IPS-15b (cell line): Measurements from ENCODE around the gene TMEM135.
"Not testable (repeated sequence)": the region's sequence is repeated elsewhere in the genome, so short reads cannot be mapped to it uniquely, and the experiment has no call there.

Experiments
- H3K27me3 ChIP-seq: one replicate; pipeline ENCODE4 v1.6.1; 2013; ENCODE audit warnings: low read length; ENCODE audit not compliant: control insufficient read depth, insufficient read depth
- H3K36me3 ChIP-seq: one replicate; pipeline ENCODE4 v1.6.1; 2013; ENCODE audit warnings: low read length; ENCODE audit not compliant: control insufficient read depth, insufficient read depth
- H3K4me1 ChIP-seq: one replicate; pipeline ENCODE4 v1.6.1; 2013; ENCODE audit warnings: mild to moderate bottlenecking, low read length; ENCODE audit not compliant: control insufficient read depth, insufficient read depth
- H3K4me3 ChIP-seq: one replicate; pipeline ENCODE4 v1.5.1; 2013; ENCODE audit warnings: low read depth, low read length
- H3K9ac ChIP-seq: one replicate; pipeline ENCODE4 v1.6.1; 2013; ENCODE audit warnings: low read depth, mild to moderate bottlenecking, low read length
- H3K9me3 ChIP-seq: one replicate; pipeline ENCODE4 v1.6.1; 2013; ENCODE audit warnings: mild to moderate bottlenecking, low read length; ENCODE audit not compliant: control insufficient read depth, insufficient read depth

The TMEM135 gene

DNA sequence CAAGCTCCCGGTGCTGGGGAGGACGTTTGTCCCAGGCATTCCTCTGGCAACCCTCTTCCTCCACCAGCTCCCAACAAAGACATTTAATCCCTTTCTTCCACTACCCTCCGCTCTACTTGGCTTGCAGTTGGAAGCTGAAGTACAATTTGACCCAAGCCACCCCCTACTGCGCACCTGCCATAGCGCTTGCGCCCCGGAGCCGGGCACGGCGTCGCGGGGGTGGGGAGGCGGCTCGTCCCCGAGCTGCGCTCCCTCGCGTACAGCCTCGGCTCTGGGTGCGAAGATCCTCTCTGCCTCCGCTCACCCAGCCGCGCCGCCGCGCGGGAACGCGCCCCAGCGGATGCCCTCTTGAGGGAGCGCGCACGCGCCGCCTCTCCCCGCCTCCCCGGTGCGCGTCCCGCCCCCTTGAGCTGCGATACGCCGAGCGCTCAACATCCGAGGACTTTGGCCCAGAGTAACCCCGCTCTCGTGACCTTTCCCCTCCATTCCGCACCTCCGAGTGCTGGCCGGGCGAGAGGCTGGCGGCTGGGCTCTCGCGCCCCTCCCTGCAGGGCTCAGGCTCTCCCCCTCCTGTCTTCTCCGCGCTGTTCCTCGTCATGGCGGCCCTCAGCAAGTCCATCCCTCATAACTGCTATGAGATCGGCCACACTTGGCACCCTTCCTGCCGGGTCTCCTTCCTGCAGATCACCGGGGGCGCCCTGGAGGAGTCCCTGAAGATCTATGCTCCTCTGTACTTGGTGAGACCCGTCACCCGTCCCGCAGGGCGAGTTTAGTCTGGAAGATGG lies at the start of gene TMEM135:
TMEM135 (plus strand) TSS at position 485 of the 785 bp plus-strand sequence; CDS start at position 597, 112 bp downstream.
- Histone ChIP-seq H3K9ac (peak within 1 kb of the TSS; percentile 86), H3K4me3 (peak within 1 kb of the TSS; percentile 90), H3K36me3 (no peaks in the 10 kb centered on the region), H3K4me1 (peaks cover 21% of the 10 kb centered on the region), H3K27me3 (no peaks in the 10 kb centered on the region), H3K9me3 (no peaks in the 10 kb centered on the region)

DNA sequence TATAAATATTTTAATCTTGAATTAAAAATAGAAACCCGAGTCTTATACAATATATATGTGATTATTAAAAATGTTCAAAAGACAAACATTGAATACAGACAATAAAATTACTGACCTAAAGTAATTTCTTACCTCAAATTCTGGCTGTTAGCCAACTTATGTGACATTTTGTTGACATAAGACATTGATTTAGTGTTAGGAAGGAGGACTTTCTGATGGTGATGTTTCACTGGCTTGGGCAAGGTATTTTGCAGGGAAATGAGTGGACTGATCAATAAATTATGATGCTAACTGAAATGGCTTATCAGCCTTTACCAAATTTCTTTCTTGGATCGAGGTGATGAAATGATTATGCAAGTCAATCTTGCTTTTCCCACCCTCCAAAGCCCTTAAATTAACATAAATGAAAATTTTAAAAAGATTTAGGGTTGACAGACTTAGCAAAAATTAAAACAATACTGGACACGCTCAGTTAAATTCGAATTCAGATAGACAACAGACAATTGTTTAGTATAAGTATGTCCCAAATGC lies 49.3 kb upstream of the TMEM135 start:
- no peaks in the 10 kb centered on the region for H3K9me3 ChIP-seq
- peaks cover 3% of the 10 kb centered on the region for H3K4me1 ChIP-seq
- no peaks in the 10 kb centered on the region for H3K27me3 ChIP-seq
- no peaks in the 10 kb centered on the region for H3K36me3 ChIP-seq
- H3K9ac ChIP-seq, result no peak overlapping the region
- no peak overlapping the region for H3K4me3 ChIP-seq

DNA sequence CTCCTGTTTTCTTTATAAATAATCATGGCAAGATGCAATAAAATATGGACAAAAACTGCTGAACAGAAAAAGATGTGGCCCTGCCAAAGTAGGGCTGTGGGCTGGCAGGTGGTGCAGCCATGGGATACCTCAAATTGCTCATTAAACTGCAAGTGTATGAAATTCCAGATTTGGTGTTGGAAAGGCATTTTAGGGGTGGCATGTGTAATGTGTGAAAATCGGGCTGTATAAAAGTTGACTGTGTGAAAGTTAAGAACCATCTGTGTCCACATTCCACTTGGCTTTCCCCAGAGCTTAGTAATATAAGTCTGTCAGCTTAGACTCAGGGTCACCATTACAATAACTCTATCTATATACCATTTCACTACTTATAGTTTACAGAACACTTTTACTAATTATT lies 47.7 kb upstream of the TMEM135 start:
- no peaks in the 10 kb centered on the region for H3K9me3 ChIP-seq
- H3K27me3 ChIP-seq, result no peaks in the 10 kb centered on the region
- H3K4me1 ChIP-seq, result peaks cover 3% of the 10 kb centered on the region
- no peak overlapping the region for H3K9ac ChIP-seq
- no peak overlapping the region for H3K4me3 ChIP-seq
- H3K36me3 ChIP-seq, result no peaks in the 10 kb centered on the region

DNA sequence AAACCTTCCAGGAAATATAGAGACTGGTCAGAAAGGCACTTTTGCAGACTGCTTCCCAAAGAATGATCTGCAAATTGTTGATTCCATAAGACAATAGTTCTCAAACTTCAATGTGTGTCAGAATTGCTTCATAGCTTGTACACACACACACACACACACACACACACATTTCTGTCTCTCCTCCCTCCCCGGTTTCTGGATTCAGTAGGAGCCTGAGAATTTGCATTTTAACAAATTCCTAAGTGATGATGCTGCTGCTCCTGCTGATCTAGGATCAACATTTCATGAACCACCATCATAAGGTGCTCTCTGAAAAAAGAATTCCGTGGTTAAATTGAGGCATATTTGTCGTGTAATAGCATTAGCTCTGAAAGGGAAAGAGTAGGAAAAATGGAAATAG lies 47.2 kb upstream of the TMEM135 start:
- H3K9me3 ChIP-seq, result no peaks in the 10 kb centered on the region
- H3K4me1 ChIP-seq, result peaks cover 3% of the 10 kb centered on the region
- H3K36me3 ChIP-seq, result no peaks in the 10 kb centered on the region
- H3K27me3 ChIP-seq, result no peaks in the 10 kb centered on the region
- H3K9ac ChIP-seq, result no peak overlapping the region
- H3K4me3 ChIP-seq, result no peak overlapping the region

DNA sequence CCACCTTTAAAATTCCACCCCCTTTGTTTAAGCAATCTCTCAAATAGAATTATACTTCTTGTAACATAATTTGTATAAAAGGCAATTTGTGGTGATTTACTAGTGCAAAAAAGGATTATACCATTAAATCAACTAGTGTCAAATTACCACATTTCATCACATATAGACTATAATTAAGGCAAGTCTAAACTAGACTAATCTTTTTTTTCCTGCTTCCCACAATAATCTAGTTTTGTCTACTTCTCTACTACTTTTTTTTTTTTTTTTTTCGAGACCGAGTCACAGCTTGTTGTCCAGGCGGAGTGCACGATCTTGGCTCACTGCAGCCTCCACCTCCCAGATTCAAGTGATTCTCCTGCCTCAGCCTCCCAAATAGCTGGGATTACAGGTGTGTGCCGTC lies 46.4 kb upstream of the TMEM135 start:
- Histone ChIP-seq H3K36me3 (no peaks in the 10 kb centered on the region), H3K27me3 (no peaks in the 10 kb centered on the region), H3K4me1 (peaks cover 3% of the 10 kb centered on the region), H3K9me3 (no peaks in the 10 kb centered on the region), H3K9ac (no peak overlapping the region), H3K4me3 (no peak overlapping the region)

- H3K27me3 ChIP-seq, H3K36me3 ChIP-seq, H3K4me1 ChIP-seq, H3K9ac ChIP-seq, H3K9me3 ChIP-seq, H3K4me3 ChIP-seq: not testable (repeated sequence)
These were observed 45.4 kb upstream of the TMEM135 start for GRCh38 chr11:86992340-86992739.

GRCh38 chr11:86993031-86993430 lies 44.7 kb upstream of the TMEM135 start:
- Histone ChIP-seq H3K4me1 (peaks cover 5% of the 10 kb centered on the region), H3K9me3 (no peaks in the 10 kb centered on the region), H3K27me3 (no peaks in the 10 kb centered on the region), H3K36me3 (no peaks in the 10 kb centered on the region), H3K9ac (no peak overlapping the region), H3K4me3 (no peak overlapping the region)

DNA sequence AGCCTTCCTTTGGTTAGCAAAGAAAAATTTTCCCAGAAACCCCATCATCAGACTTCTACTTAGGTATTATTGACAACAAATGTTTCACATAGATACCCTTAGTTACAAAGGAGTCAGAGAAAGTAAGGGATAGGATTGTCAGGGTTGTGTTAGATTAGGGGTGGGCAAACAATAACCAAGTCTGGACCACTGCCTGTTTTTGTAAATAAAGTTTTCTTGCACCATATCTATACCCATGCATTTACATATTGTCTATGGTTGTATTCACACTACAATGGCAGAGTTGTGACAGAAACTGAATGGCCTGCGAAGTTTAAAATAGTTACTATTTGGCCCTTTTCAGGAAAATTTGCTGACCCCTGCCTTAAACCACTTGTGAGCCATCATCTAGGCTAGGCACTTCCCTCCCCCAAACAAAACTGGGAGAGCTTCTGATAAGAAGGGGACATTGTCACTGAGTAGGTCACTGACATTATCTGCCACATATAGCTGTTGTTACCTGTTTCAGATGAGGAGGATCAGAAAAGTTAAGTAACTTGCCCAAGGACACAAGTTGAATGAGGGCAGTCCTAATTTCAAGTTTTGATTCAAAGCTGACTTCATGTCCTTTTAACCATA lies 40.7 kb upstream of the TMEM135 start:
- no peak overlapping the region for H3K9ac ChIP-seq
- H3K4me3 ChIP-seq, result no peak overlapping the region
- peaks cover 2% of the 10 kb centered on the region for H3K4me1 ChIP-seq
- H3K9me3 ChIP-seq, result no peaks in the 10 kb centered on the region
- no peaks in the 10 kb centered on the region for H3K27me3 ChIP-seq
- no peaks in the 10 kb centered on the region for H3K36me3 ChIP-seq

- Histone ChIP-seq H3K4me1 (peaks cover 2% of the 10 kb centered on the region), H3K4me3 (no peak overlapping the region), H3K27me3 (no peaks in the 10 kb centered on the region), H3K36me3 (no peaks in the 10 kb centered on the region), H3K9me3 (no peaks in the 10 kb centered on the region), H3K9ac (no peak overlapping the region)
These were observed 38.3 kb upstream of the TMEM135 start for GRCh38 chr11:86999388-86999787.

DNA sequence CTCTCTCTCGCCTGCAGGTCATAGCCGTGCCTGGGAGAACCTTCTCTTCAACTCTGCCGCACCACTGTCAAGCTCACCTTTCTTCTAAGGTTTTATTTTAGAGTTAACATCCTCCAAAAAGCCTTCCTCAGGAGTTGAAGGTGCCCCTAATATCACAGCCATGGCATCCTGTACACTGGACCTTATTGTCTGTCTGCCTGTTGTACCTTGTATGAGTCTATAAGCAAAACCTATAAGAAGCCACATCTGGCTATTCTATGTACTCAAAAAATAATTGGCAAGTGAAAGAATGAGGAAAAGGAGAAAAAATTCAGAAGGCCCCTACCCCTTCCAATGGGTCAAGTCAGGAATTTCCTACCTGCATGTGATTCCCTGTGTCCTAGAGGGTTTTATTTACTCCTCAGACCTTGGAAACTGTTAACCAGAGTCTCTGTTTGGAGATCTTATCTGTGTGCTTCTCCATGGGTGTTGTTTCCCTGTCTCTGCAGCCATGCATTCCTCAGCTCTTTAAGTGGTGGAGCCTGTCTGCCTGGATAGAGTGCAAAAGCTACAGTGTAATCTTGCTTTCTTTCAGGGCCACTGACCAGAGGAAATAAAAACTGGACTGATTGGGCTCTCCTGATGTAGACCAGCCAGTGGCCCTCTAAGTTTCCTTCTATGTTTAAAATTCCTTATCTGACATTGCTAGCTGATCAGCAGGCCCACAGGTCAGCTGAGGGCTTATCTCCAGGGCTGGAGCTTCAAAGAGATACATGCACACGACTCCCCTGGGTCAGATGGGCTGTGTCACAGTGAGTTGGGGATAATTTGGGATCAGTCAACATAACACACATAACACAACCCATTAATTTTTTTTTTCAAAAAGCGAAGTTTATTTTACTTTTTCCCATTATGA lies 37.6 kb upstream of the TMEM135 start:
- H3K4me1 ChIP-seq, result peaks cover 2% of the 10 kb centered on the region
- H3K27me3 ChIP-seq, result no peaks in the 10 kb centered on the region
- no peak overlapping the region for H3K9ac ChIP-seq
- no peaks in the 10 kb centered on the region for H3K36me3 ChIP-seq
- H3K4me3 ChIP-seq, result no peak overlapping the region
- H3K9me3 ChIP-seq, result no peaks in the 10 kb centered on the region

GRCh38 chr11:87002918-87003317 lies 34.8 kb upstream of the TMEM135 start:
- no peaks in the 10 kb centered on the region for H3K9me3 ChIP-seq
- H3K27me3 ChIP-seq, result no peaks in the 10 kb centered on the region
- H3K9ac ChIP-seq, result no peak overlapping the region
- H3K4me3 ChIP-seq, result no peak overlapping the region
- no peaks in the 10 kb centered on the region for H3K36me3 ChIP-seq
- H3K4me1 ChIP-seq, result no peaks in the 10 kb centered on the region
